Measurements from ENCODE around the gene ANKRD12. TPM values are rescaled to one million over a fixed set of nuclear protein-coding genes. Genes with fewer than 3 reads are reported as not detected.

The ANKRD12 gene
- total RNA-seq, 4 donors from 2014 or later, result 45.6 to 58.6 (median 47.4) TPM

DNA sequence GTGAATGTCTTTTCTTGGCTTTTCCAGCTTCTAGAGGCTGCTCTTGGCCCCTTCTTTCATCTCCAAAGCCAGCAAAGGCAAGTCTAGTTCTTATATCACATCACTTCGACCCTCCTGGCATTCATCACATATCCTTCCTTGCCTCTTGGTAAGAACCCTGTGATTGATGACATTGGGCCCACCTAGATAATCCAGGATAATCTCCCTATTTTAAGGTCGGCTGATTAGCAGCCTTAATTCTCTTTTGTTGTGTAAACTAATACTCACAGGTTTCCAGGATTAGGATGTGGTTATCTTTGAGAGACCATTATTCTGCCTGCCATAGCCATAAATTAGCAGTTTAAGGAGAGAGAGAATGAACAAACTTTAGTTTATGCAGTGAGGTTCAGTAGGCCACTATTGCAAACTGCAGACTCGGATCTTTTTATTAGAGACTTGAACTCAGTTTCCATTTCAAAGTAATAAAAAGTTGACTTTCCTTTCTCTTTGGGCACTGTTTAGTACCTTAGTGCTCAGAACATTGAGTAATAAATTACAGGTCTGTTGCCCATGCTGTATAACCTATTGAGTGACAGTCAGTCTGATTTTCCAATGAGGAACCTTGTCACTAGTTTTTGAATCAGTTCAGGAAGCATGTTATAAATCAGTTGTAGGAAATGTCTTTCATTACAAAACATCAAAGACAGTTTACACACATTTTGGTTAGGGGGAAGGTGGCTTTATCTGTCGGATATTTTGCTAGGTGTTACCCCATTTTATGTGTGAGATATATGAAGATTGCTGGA lies 29.6 kb upstream of the ANKRD12 start:
- TF ChIP-seq, protein P1, sequence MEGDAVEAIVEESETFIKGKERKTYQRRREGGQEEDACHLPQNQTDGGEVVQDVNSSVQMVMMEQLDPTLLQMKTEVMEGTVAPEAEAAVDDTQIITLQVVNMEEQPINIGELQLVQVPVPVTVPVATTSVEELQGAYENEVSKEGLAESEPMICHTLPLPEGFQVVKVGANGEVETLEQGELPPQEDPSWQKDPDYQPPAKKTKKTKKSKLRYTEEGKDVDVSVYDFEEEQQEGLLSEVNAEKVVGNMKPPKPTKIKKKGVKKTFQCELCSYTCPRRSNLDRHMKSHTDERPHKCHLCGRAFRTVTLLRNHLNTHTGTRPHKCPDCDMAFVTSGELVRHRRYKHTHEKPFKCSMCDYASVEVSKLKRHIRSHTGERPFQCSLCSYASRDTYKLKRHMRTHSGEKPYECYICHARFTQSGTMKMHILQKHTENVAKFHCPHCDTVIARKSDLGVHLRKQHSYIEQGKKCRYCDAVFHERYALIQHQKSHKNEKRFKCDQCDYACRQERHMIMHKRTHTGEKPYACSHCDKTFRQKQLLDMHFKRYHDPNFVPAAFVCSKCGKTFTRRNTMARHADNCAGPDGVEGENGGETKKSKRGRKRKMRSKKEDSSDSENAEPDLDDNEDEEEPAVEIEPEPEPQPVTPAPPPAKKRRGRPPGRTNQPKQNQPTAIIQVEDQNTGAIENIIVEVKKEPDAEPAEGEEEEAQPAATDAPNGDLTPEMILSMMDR (IDR thresholded peaks at IDR 0.05), result no peak
- ATAC-seq (ENCODE audit: low FRiP score) (no peak), DNase-seq (ENCODE audit: low spot score) (no peak)

DNA sequence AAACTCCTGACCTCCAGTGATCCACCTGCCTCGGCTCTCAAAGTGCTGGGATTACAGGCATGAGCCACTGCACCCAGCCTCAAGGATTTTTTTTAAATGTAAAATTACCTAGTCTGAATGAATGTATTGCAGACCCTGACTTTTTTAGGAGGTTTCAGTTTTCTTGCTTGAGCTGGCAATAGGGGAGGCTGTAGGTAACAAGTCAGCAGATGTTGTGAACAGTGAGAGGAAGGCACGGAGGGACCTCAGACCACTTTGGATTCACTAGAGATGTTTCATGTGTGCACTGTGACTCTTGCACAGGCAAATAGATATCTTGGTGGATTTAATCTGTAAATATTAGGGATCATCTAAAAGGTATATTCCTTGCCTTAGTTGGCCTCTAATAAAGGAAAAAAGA lies 27.7 kb upstream of the ANKRD12 start:
- TF ChIP-seq, protein P1 (IDR thresholded peaks at IDR 0.05), result no peak
- no peak for ATAC-seq (ENCODE audit: low FRiP score)
- DNase-seq (ENCODE audit: low spot score), result no peak

DNA sequence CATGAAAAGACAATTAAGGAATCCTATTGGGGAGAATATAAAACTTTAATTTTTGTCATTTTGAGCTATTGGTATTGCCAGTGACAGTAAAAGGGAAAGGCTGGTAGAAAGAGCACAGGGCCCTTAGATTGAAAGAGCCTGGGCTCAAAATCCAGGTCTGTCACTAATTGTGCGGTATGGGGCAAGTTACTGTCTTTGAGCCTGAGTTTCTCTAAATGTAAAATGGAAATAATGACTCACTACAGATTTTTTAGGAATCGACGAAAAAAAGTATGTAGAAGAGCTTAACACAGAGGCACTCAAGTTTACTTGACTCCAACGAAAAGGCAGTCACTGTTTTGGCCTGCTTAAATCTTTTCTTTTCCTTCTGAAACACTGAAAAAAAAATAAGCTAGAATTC lies 27.1 kb upstream of the ANKRD12 start:
- TF ChIP-seq, protein P1 (IDR thresholded peaks at IDR 0.05), result no peak
- ATAC-seq (ENCODE audit: low FRiP score), result peak; percentile 41
- no peak for DNase-seq (ENCODE audit: low spot score)

DNA sequence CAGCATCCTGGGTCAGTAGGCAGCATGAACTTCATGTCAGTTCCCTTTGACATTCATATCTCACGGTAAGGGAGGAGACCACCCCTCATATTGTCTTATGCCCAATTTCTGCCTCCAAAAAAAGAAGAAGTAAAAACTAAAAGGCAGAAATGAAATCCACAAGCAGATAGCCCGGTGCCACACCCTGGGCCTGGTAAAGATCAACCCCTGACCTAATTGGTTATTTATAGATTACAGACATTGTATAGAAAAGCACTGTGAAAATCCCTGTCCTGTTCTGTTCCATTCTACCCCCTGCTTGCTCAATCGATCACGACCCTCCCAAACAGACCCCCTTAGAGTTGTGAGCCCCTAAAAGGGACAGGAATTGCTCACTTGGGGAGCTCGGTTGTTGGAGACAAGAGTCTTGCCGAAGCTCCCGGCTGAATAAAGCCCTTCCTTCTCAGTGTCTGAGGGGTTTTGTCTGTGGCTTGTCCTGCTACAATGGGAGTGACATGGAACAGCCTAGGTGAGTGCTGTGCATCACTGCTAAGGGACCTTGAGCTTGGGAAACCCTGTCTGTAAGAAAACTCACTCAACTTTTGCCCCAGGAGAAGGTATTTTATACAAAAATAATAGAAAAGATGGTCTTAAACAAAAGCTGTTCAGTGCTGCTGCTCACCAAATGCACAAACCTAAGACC lies 23.0 kb upstream of the ANKRD12 start:
- TF ChIP-seq, protein P1 (IDR thresholded peaks at IDR 0.05), result no peak
- ATAC-seq (ENCODE audit: low FRiP score) (no peak), DNase-seq (ENCODE audit: low spot score) (no peak)

DNA sequence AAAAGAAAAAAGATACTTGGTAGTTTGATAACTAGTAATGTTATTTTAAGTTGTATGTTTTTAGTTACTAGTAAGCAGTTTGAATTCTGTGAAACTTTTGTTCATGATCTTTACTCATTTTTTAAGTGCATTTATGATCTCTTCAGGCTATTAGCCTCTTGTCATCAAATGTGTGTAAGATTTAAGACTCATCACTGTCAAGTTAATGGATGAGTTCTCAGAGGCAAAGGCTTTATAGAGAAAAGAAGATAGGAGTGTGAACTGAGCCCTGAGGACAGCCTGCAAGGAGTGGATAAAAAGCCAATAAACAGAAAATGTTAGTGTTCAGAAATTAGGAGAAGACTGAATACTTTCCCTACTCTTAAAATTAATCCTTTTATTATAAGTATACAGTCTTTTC lies 20.6 kb upstream of the ANKRD12 start:
- DNase-seq (ENCODE audit: low spot score) (no peak), ATAC-seq (ENCODE audit: low FRiP score) (no peak)
- TF ChIP-seq, protein P1 (IDR thresholded peaks at IDR 0.05), result no peak

DNA sequence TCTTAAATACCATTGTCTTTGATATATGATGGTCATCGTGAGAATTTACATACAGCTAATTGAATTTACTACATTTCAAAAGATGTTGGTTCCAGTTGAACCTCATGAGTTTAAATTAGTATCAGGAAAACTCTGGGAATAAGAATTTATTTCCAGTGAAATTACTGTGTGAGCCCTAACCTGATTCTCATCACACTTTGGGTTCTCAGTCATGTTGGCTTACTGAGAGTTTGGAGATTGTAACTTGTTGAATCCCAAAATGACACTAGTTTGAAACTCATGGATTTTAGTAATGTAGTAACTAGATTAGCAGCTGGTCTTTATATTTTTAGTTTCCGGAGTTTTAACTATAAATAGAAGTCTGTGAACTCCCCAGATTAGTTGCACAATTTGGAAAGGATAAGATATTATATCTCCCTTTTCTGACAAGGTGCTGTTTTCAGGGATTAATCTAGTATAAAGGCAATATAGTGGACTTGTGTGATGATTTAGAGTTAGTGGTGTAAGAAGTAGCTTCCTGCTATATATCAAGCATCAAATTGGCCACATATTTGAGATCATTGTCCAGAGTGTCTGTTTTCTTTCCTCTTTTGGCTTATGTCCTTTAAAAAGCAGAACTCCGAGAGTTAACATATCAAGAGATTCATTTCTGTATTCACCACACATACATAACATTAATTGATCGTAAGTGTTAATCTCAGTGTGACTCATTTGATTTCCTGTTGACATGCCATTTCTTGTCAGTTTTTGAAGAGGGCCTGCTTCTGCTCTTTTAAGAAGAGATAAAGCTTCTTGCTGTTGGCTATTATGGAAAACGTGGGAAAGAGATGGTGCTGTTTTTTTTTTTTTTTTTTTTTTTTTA lies 18.4 kb upstream of the ANKRD12 start:
- ATAC-seq (ENCODE audit: low FRiP score) (peak; percentile 60), DNase-seq (ENCODE audit: low spot score) (no peak)
- TF ChIP-seq, protein P1 (IDR thresholded peaks at IDR 0.05), result no peak
